GM23248 (cell line): ENCODE measurements around the gene CEP63. TPM values are rescaled to one million over a fixed set of nuclear protein-coding genes. Genes with fewer than 3 reads are reported as not detected.

Source experiments
- DNase-seq: peaks from one replicate; pipeline ENCODE4 v3.0.0-alpha.2; 2015
- H2AFZ ChIP-seq: fragments of 200-600 bp; sonication (generic); 2 replicates; pipeline ENCODE4 v1.6.1; 2016; ENCODE audit warnings: antibody characterized with exemption
- H3F3A ChIP-seq: fragments of 200-600 bp; sonication (generic); 2 replicates; pipeline ENCODE4 v1.6.1; 2016; ENCODE audit warnings: mild to moderate bottlenecking, antibody characterized with exemption, mixed run types; ENCODE audit not compliant: insufficient read depth
- H3K27ac ChIP-seq: fragments of 200-600 bp; sonication (generic); 2 replicates; pipeline ENCODE4 v1.5.1; 2016; ENCODE audit warnings: mild to moderate bottlenecking
- H3K27me3 ChIP-seq: fragments of 200-600 bp; sonication (generic); replicated peaks from 2 replicates; pipeline ENCODE4 v1.6.1; 2016; ENCODE audit warnings: mild to moderate bottlenecking; ENCODE audit not compliant: insufficient read depth
- H3K36me3 ChIP-seq: fragments of 200-600 bp; sonication (generic); 2 replicates; pipeline ENCODE4 v1.6.1; 2016; ENCODE audit warnings: low read depth, mild to moderate bottlenecking
- H3K4me1 ChIP-seq: fragments of 200-600 bp; sonication (generic); 2 replicates; pipeline ENCODE4 v1.6.1; 2016; ENCODE audit warnings: mild to moderate bottlenecking; ENCODE audit not compliant: insufficient read depth
- H3K4me2 ChIP-seq: fragments of 200-600 bp; sonication (generic); one replicate; pipeline ENCODE4 v1.6.1; 2016; ENCODE audit warnings: mild to moderate bottlenecking; ENCODE audit not compliant: unreplicated experiment
- H3K4me3 ChIP-seq: fragments of 200-600 bp; sonication (generic); 2 replicates; pipeline ENCODE4 v1.5.1; 2016; ENCODE audit warnings: mild to moderate bottlenecking
- H3K79me2 ChIP-seq: fragments of 200-600 bp; sonication (generic); 2 replicates; pipeline ENCODE4 v1.6.1; 2016; ENCODE audit warnings: mild to moderate bottlenecking; ENCODE audit not compliant: insufficient read depth
- H3K9ac ChIP-seq: fragments of 200-600 bp; sonication (generic); 2 replicates; pipeline ENCODE4 v1.6.1; 2016; ENCODE audit warnings: mild to moderate bottlenecking
- H3K9me2 ChIP-seq: fragments of 200-600 bp; sonication (generic); 2 replicates; pipeline ENCODE4 v1.6.1; 2016; ENCODE audit warnings: mixed run types, mild to moderate bottlenecking, moderate library complexity; ENCODE audit not compliant: insufficient read depth
- H3K9me3 ChIP-seq: fragments of 200-600 bp; sonication (generic); one replicate; pipeline ENCODE4 v1.6.1; 2017; ENCODE audit warnings: low read depth
- H4K20me1 ChIP-seq: fragments of 200-600 bp; sonication (generic); 2 replicates; pipeline ENCODE4 v1.6.0; 2016; ENCODE audit not compliant: insufficient read depth
- EZH2 ChIP-seq: fragments of 200-600 bp; sonication (generic); IDR thresholded peaks from 2 replicates; pipeline ENCODE4 v1.6.1; 2018; ENCODE audit warnings: antibody characterized with exemption, mild to moderate bottlenecking; ENCODE audit not compliant: insufficient read depth, poor library complexity, severe bottlenecking
- EZH2phosphoT487 ChIP-seq: fragments of 200-600 bp; sonication (generic); IDR thresholded peaks from 2 replicates; pipeline ENCODE4 v1.6.1; 2018; ENCODE audit warnings: antibody characterized with exemption, moderate library complexity, mild to moderate bottlenecking, low read depth; ENCODE audit not compliant: insufficient read depth
- WGBS, 2 experiments: methylation state at CpG; one replicate each; pipeline ENCODE4 v1.1.6; 2015 to 2017; ENCODE audit warnings: low lambda C conversion rate in 2 of 2, low coverage in 1 of 2; ENCODE audit errors: missing lambda C conversion rate in 2 of 2; 5-methylcytosine and 5-hydroxymethylcytosine counted together
- in situ Hi-C: fragments of 300-500 bp; cut with MboI; formaldehyde crosslinking; loops from 2 replicates; pipeline ENCODE4 v1.15.0; 2020
- polyA plus RNA-seq: library from polyadenylated mRNA; unstranded; fragments of >200 nt; fragmentation: Nextera tagmentation; extraction: Ambion mirVana; gene quantifications from 2 replicates; pipeline ENCODE4 v1.2.1, GENCODE V29; 2016
- total RNA-seq: library from RNA; depleted of rRNA; stranded (reverse); fragments of >200 nt; shearing (Covaris generic); gene quantifications from 2 replicates; pipeline ENCODE4 v1.2.3, GENCODE V29; 2014

Gene CEP63
- total and polyA plus RNA-seq, 2 experiments from 2014 or later = 21.0 to 29.7 TPM

GRCh38 chr3:134463676-134464063 is 22.2 kb upstream of the CEP63 start:
- TF ChIP-seq EZH2 (no peak), EZH2phosphoT487 (no peak)
- Histone ChIP-seq H3K27me3 (no peaks in the 10 kb centered on the region), H3K4me2 (peak overlapping the region; percentile 72), H3F3A (peaks cover 43% of the 10 kb centered on the region), H3K36me3 (no peaks in the 10 kb centered on the region), H3K9me3 (no peaks in the 10 kb centered on the region), H2AFZ (no peak overlapping the region), H3K4me3 (peak overlapping the region; percentile 52), H3K9ac (peak overlapping the region; percentile 92), H3K27ac (peak overlapping the region; percentile 100), H3K9me2 (no peaks in the 10 kb centered on the region), H4K20me1 (no peaks in the 10 kb centered on the region), H3K79me2 (no peaks in the 10 kb centered on the region), H3K4me1 (peaks cover 65% of the 10 kb centered on the region)
- DNase-seq = no peak
- in situ Hi-C loops = no loop called here
- 33 to 37% methylated on average over 4 of the region's 4 CpGs for WGBS, 2 experiments

GRCh38 chr3:134464064-134464688 is 21.7 kb upstream of the CEP63 start:
- Histone ChIP-seq H3F3A (peaks cover 43% of the 10 kb centered on the region), H3K27ac (peak overlapping the region; percentile 100), H4K20me1 (no peaks in the 10 kb centered on the region), H3K4me3 (peak overlapping the region; percentile 52), H3K4me1 (peaks cover 65% of the 10 kb centered on the region), H3K27me3 (no peaks in the 10 kb centered on the region), H3K9ac (peak overlapping the region; percentile 92), H3K9me2 (no peaks in the 10 kb centered on the region), H3K4me2 (peak overlapping the region; percentile 72), H3K36me3 (no peaks in the 10 kb centered on the region), H3K9me3 (no peaks in the 10 kb centered on the region), H3K79me2 (no peaks in the 10 kb centered on the region), H2AFZ (no peak overlapping the region)
- no peak for TF ChIP-seq EZH2phosphoT487
- TF ChIP-seq EZH2 = no peak
- peak; percentile 98 for DNase-seq
- in situ Hi-C loops = no loop called here
- WGBS, 2 experiments = 0 to 3% methylated on average over 12 to 13 of the region's 13 CpGs

GRCh38 chr3:134464689-134465365 is 21.0 kb upstream of the CEP63 start:
- Histone ChIP-seq H3K36me3 (no peaks in the 10 kb centered on the region), H3K4me1 (peaks cover 63% of the 10 kb centered on the region), H3K4me3 (peak overlapping the region; percentile 40), H4K20me1 (no peaks in the 10 kb centered on the region), H3K79me2 (no peaks in the 10 kb centered on the region), H3F3A (peaks cover 41% of the 10 kb centered on the region), H3K27ac (peak overlapping the region; percentile 100), H3K4me2 (peak overlapping the region; percentile 57), H3K9ac (peak overlapping the region; percentile 92), H3K27me3 (no peaks in the 10 kb centered on the region), H2AFZ (no peak overlapping the region), H3K9me2 (no peaks in the 10 kb centered on the region), H3K9me3 (no peaks in the 10 kb centered on the region)
- WGBS, 2 experiments = 23 to 28% methylated on average over 8 of the region's 8 CpGs
- TF ChIP-seq EZH2 (no peak), EZH2phosphoT487 (no peak)
- peak; percentile 62 for DNase-seq
- in situ Hi-C loops = no loop called here

- in situ Hi-C loops = no loop called here
- peak; percentile 30 for DNase-seq
- WGBS, 2 experiments = 48 to 49% methylated on average over 1 of the region's 1 CpG
Measured at GRCh38 chr3:134466331-134466730, 19.5 kb upstream of the CEP63 start.

More at GRCh38 chr3:134466331-134466730, 19.5 kb upstream of the CEP63 start:
- H3F3A ChIP-seq = peaks cover 28% of the 10 kb centered on the region
- H3K9me2 ChIP-seq = no peaks in the 10 kb centered on the region
- no peak overlapping the region for H3K4me3 ChIP-seq
- no peaks in the 10 kb centered on the region for H3K36me3 ChIP-seq
- H2AFZ ChIP-seq = no peak overlapping the region
- no peaks in the 10 kb centered on the region for H4K20me1 ChIP-seq
- TF ChIP-seq EZH2 = no peak
- TF ChIP-seq EZH2phosphoT487 = no peak
- H3K79me2 ChIP-seq = no peaks in the 10 kb centered on the region
- no peaks in the 10 kb centered on the region for H3K27me3 ChIP-seq
- no peaks in the 10 kb centered on the region for H3K9me3 ChIP-seq
- no peak overlapping the region for H3K9ac ChIP-seq
- peaks cover 58% of the 10 kb centered on the region for H3K4me1 ChIP-seq
- no peak overlapping the region for H3K27ac ChIP-seq
- H3K4me2 ChIP-seq = no peak overlapping the region
